ENCODE measurements around the gene SGMS1.
A peak's percentile ranks its signal among the peaks of the same experiment; 100 is the strongest.

The SGMS1 gene

GRCh38 chr10:50398381-50398780, 225.4 kb downstream of the SGMS1 start:
- no peak overlapping the region for H3K4me3 ChIP-seq (ENCODE audit: low read depth, low read length)
- no peak for TF ChIP-seq CTCF (IDR thresholded peaks at IDR 0.05; ENCODE audit: low read depth, low read length, missing control alignments)
- no peak for DNase-seq (ENCODE audit: low read depth)

- H3K4me3 ChIP-seq (ENCODE audit: low read depth, low read length), result peak overlapping the region; percentile 19; the same call in 1 of the 2 replicates
- DNase-seq (ENCODE audit: low read depth), result no peak
- no peak for TF ChIP-seq CTCF (IDR thresholded peaks at IDR 0.05; ENCODE audit: low read depth, low read length, missing control alignments)
These were observed 226.2 kb downstream of the SGMS1 start for GRCh38 chr10:50397312-50398140.

- TF ChIP-seq CTCF (IDR thresholded peaks at IDR 0.05; ENCODE audit: low read depth, low read length, missing control alignments), result no peak
- DNase-seq (ENCODE audit: low read depth), result no peak
- peak overlapping the region; percentile 22; the same call in 1 of the 2 replicates for H3K4me3 ChIP-seq (ENCODE audit: low read depth, low read length)
These were observed 227.1 kb downstream of the SGMS1 start for GRCh38 chr10:50396491-50397311.

GRCh38 chr10:50395851-50396250, 227.9 kb downstream of the SGMS1 start:
- H3K4me3 ChIP-seq (ENCODE audit: low read depth, low read length), result no peak overlapping the region
- TF ChIP-seq CTCF (IDR thresholded peaks at IDR 0.05; ENCODE audit: low read depth, low read length, missing control alignments), result no peak
- no peak for DNase-seq (ENCODE audit: low read depth)

- no peak for DNase-seq (ENCODE audit: low read depth)
- H3K4me3 ChIP-seq (ENCODE audit: low read depth, low read length), result no peak overlapping the region
- no peak for TF ChIP-seq CTCF (IDR thresholded peaks at IDR 0.05; ENCODE audit: low read depth, low read length, missing control alignments)
These were observed 228.5 kb downstream of the SGMS1 start for GRCh38 chr10:50395271-50395670.

GRCh38 chr10:50394832-50395231, 228.9 kb downstream of the SGMS1 start:
- no peak for DNase-seq (ENCODE audit: low read depth)
- no peak for TF ChIP-seq CTCF (IDR thresholded peaks at IDR 0.05; ENCODE audit: low read depth, low read length, missing control alignments)
- H3K4me3 ChIP-seq (ENCODE audit: low read depth, low read length), result no peak overlapping the region
